Ramos (cell line): Measurements from ENCODE around the gene DPPA5.

ENCODE experiments used
- in situ Hi-C: fragments of 300-500 bp; cut with MboI; formaldehyde crosslinking; loops from one replicate; pipeline ENCODE4 v1.14.3; 2022; ENCODE audit warnings: low sequenced_read_pairs; ENCODE audit not compliant: unreplicated experiment

The DPPA5 gene

DNA sequence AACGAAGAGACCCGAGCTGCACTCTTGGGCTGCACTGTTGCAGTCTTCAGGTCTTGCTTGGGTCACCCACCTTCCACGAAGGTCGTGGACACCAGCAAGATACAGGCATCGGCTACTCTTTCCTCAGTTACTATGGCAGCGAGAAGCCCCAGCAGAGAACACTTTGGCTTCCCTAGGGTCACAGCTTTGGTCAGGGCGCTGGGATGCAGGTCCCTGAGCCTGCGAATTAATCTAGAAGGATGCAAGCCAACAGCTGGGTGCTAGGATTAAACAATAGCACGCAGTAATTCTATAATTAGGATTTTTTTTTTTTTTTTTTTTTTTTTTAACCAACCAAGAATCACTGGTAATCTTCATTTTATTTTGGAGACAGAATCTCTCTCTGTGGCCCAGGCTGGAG, 10.5 kb upstream of the DPPA5 start:
- in situ Hi-C loops = no loop called here

DNA sequence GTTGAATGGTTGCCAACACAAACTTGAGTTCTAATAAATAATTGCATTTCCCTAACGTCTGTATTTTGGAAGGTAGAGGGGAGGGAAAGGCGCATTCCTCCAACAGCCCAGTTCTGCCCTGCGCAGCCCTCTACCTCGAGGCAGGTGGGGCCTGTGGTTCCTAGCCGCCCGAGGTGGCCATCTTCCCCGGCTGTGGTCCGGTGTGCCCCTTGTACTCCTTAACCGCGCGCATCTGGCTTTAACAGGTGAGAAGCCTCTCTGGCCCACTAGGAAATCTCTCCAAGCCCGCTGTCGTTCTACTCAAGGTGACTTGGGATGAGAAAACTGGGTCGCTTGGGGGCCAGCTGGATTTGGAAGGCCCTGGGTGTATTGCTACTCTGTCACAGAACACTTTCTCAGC, 10.0 kb upstream of the DPPA5 start:
- in situ Hi-C loops = no loop called here

- in situ Hi-C loops = no loop called here
Observed at GRCh38 chr6:73363537-73363875, 9.4 kb upstream of the DPPA5 start.

- in situ Hi-C loops = no loop called here
Observed at GRCh38 chr6:73362869-73363536, 8.9 kb upstream of the DPPA5 start.

GRCh38 chr6:73362358-73362757, 8.3 kb upstream of the DPPA5 start, which contains the start of gene KHDC3L:
TSS of gene KHDC3L (plus strand) at chr6:73362658. CDS start at chr6:73362730, 72 bp downstream.
- in situ Hi-C loops = no loop called here

DNA sequence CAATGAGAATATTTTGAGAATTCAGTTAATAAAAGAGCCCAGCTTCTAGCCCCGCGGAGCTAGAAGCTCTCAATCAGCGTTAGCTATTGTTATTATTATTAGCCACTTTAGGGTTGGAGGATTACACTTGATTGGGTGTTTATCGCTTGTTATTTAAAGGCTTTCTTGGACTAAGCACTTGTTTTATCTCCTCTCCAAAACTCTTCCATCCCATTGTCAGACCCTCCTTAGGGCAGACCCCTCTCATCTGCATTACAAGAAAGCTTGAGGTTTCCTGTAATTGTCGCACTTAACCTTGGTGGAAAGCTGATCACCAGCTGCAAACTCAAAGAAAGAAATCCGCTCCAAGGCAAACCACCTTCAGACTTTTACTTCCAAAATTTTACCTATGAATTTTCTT, 4.8 kb downstream of the DPPA5 start:
- in situ Hi-C loops = no loop called here

- in situ Hi-C loops = no loop called here
Observed at GRCh38 chr6:73348550-73349204, 5.4 kb downstream of the DPPA5 start.

DNA sequence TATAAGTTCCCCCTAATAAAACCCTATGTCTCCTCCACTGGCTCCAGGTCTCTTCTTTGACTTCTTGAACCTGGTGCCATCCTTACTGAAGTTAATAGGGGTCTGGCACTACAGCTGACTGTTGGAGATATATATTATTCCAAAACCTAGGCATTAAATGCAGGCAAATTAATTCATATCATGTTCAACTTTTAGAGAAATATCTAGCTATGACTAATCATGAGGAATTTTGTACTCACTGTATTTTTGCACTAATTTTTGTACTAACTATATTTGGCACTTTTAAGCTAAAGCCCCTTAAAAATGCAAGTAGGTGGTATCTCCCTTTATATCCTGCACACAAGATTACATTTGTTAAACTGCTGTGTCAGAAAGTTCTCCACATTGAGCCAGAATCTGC, 10.9 kb downstream of the DPPA5 start:
- in situ Hi-C loops = no loop called here

GRCh38 chr6:73342174-73342573, 11.9 kb downstream of the DPPA5 start:
- in situ Hi-C loops = no loop called here

DNA sequence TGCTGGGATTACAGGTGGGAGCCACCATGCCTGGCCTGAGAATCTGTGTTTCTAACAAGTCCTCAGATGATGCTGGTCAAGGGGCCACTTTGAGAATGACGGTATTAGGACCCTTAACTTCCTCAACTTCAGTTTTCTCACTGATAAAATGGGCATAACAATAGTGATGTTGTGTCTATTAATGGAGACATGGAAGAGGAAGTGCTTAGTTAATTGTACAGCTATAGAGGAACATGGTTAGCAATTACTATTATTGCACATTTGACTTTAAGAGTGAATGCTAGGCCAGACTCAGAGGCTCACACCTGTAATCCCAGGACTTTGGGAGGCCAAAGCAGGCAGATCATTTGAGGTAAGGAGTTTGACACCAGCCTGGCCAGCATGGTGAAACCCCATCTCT, 12.7 kb downstream of the DPPA5 start:
- in situ Hi-C loops = no loop called here

DNA sequence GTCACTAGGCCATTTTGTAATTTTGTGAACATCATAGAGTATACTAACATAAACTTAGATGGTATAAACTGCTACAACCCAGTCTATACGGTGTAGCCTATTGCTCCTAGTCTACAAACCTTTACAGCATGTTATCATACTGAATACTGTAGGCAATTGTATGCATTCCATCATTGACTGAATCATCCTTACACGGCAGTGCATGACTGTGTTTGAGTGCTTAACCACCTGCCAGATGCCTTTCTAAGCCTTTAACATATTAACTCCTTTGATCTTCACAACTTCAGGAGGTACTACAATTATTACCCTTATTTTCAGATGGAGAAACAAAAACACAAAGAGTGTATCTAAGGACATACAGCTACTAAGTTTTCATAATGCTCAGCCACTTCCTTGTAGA, 14.0 kb downstream of the DPPA5 start:
- in situ Hi-C loops = no loop called here

DNA sequence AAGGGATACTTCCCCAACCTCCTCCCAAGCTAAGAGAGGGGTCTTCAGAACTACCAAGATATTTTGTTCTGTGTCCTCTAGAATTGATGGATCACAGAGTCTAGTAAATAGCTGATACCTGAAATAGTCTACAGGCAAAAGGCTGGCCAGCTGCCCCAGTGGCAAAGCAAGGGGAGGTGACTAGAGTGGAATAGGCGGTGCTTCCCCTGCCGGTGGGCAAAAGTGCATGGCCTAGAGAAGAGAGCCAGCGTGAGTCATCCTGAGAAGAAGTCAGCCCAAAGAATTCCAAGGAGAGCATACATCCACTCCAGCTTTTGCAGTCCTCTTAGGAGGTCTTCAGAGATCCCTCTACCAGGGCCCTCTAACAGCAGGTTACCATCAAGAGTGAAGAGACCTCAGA, 14.7 kb downstream of the DPPA5 start:
- in situ Hi-C loops = no loop called here

DNA sequence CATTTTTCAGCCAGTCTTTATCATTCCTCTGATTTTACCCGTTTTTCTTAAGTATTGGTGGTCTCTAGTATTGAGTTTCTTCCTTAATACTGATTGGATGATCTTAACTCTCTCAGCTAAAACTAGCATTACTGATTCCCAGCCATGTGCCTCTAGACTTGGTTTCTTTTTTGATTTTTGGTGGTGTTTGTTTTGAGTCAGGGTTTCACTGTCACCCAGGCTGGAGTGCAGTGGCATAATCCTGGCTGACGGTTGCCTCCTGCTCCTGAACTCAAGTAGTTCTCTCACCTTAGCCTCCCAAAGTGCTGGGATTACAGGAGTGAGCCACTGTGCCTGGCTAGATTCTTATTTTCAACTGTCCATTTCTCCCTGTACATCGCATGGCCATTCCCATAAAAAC, 24.9 kb downstream of the DPPA5 start:
- in situ Hi-C loops = no loop called here

GRCh38 chr6:73328790-73329189, 25.3 kb downstream of the DPPA5 start:
- in situ Hi-C loops = no loop called here

- in situ Hi-C loops = no loop called here
Observed at GRCh38 chr6:73325656-73326055, 28.4 kb downstream of the DPPA5 start.

- in situ Hi-C loops = loop anchor here (25.0 kb wide), 1 partner anchor 711 kb away; the partner anchor contains the start of gene KCNQ5
Observed at GRCh38 chr6:73323323-73323722, 30.8 kb downstream of the DPPA5 start.

- in situ Hi-C loops = loop anchor here (5.0 to 25.0 kb wide), 2 partner anchors 703 to 903 kb away; partner anchors contain the start of gene KCNQ5
Observed at GRCh38 chr6:73314577-73315492, 39.2 kb downstream of the DPPA5 start.

DNA sequence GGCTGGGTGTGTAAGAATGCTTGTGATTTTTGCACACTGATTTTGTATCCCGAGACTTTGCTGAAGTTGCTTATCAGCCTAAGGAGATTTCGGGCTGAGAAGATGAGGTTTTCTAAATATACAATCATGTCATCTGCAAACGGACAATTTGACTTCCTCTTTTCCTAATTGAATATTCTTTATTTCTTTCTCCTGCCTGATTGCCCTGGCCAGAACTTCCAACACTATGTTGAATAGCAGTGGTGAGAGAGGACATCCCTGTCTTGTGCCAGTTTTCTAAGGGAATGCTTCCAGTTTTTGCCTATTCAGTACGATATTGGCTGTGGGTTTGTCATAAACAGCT, 43.6 kb downstream of the DPPA5 start:
- in situ Hi-C loops = loop anchor here (25.0 kb wide), 1 partner anchor 698 kb away; the partner anchor contains the start of gene KCNQ5

- in situ Hi-C loops = loop anchor here (25.0 kb wide), 1 partner anchor 698 kb away; the partner anchor contains the start of gene KCNQ5
Observed at GRCh38 chr6:73309785-73310502, 44.1 kb downstream of the DPPA5 start.

DNA sequence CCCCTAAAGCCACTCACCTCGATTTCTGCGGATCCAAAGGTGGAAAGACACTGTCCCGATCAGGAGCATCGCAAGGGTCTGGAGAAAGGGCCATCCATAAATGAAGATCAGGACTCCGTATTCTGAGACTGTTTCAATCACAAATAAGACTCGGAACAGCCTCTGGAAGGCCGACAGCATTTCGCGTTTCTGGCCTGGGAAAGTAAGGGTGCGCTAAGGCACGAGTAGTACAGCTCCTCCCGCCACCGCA, 44.6 kb downstream of the DPPA5 start:
- in situ Hi-C loops = loop anchor here (25.0 kb wide), 1 partner anchor 697 kb away; the partner anchor contains the start of gene KCNQ5
